ENCODE data around the gene TEX22. TPM values are rescaled to one million over a fixed set of nuclear protein-coding genes. Genes with fewer than 3 reads are reported as not detected.

The TEX22 gene
- total RNA-seq, 1 experiment from 2014 or later: 0.87 TPM

DNA sequence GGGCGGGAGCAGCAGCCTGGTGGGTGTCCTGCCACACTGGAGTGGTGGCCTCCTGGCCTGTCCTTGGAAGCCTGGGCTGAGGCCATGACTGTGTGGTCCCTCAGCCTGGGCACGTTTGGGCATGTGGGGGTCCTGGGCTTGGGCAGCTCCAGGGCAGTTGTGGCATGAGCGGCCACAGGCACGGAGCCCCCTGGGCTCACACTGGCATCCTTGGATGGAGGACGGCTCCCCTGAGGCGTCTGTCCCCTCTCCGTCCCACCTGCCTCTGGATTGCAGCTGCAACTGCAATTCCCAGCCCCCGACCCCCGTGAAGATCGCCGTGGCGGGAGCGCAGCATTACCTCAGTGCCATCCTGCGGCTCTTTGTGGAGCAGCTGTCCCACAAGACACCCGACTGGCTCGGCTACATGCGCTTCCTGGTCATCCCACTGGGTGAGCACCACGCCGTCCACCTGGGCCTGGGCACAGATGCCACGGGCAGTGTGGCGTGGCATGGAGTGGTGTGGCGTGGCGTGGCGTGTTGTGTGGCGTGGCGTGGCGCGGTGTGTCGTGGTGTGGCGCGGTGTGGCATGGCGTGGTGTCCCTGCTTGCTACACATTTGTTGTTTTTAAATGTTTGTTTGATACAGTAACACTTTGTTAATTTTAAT is 15.1 kb upstream of the TEX22 start (continued):
- TF ChIP-seq, protein P1, sequence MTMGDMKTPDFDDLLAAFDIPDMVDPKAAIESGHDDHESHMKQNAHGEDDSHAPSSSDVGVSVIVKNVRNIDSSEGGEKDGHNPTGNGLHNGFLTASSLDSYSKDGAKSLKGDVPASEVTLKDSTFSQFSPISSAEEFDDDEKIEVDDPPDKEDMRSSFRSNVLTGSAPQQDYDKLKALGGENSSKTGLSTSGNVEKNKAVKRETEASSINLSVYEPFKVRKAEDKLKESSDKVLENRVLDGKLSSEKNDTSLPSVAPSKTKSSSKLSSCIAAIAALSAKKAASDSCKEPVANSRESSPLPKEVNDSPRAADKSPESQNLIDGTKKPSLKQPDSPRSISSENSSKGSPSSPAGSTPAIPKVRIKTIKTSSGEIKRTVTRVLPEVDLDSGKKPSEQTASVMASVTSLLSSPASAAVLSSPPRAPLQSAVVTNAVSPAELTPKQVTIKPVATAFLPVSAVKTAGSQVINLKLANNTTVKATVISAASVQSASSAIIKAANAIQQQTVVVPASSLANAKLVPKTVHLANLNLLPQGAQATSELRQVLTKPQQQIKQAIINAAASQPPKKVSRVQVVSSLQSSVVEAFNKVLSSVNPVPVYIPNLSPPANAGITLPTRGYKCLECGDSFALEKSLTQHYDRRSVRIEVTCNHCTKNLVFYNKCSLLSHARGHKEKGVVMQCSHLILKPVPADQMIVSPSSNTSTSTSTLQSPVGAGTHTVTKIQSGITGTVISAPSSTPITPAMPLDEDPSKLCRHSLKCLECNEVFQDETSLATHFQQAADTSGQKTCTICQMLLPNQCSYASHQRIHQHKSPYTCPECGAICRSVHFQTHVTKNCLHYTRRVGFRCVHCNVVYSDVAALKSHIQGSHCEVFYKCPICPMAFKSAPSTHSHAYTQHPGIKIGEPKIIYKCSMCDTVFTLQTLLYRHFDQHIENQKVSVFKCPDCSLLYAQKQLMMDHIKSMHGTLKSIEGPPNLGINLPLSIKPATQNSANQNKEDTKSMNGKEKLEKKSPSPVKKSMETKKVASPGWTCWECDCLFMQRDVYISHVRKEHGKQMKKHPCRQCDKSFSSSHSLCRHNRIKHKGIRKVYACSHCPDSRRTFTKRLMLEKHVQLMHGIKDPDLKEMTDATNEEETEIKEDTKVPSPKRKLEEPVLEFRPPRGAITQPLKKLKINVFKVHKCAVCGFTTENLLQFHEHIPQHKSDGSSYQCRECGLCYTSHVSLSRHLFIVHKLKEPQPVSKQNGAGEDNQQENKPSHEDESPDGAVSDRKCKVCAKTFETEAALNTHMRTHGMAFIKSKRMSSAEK (CRISPR knock-in tag; IDR thresholded peaks at IDR 0.05; ENCODE audit: borderline replicate concordance): no peak
- no peak for TF ChIP-seq MYBL2 (CRISPR knock-in tag; IDR thresholded peaks at IDR 0.05)
- no peak for TF ChIP-seq SP1 (CRISPR knock-in tag; conservative IDR thresholded peaks at IDR 0.05)
- no peak for TF ChIP-seq NR2C2 (CRISPR knock-in tag; IDR thresholded peaks at IDR 0.05)
- TF ChIP-seq, protein P2, sequence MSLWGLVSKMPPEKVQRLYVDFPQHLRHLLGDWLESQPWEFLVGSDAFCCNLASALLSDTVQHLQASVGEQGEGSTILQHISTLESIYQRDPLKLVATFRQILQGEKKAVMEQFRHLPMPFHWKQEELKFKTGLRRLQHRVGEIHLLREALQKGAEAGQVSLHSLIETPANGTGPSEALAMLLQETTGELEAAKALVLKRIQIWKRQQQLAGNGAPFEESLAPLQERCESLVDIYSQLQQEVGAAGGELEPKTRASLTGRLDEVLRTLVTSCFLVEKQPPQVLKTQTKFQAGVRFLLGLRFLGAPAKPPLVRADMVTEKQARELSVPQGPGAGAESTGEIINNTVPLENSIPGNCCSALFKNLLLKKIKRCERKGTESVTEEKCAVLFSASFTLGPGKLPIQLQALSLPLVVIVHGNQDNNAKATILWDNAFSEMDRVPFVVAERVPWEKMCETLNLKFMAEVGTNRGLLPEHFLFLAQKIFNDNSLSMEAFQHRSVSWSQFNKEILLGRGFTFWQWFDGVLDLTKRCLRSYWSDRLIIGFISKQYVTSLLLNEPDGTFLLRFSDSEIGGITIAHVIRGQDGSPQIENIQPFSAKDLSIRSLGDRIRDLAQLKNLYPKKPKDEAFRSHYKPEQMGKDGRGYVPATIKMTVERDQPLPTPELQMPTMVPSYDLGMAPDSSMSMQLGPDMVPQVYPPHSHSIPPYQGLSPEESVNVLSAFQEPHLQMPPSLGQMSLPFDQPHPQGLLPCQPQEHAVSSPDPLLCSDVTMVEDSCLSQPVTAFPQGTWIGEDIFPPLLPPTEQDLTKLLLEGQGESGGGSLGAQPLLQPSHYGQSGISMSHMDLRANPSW (CRISPR knock-in tag; conservative IDR thresholded peaks at IDR 0.05; ENCODE audit: low read depth): no peak
- TF ChIP-seq FOXP1 (CRISPR knock-in tag; IDR thresholded peaks at IDR 0.05; ENCODE audit: borderline replicate concordance): no peak

DNA sequence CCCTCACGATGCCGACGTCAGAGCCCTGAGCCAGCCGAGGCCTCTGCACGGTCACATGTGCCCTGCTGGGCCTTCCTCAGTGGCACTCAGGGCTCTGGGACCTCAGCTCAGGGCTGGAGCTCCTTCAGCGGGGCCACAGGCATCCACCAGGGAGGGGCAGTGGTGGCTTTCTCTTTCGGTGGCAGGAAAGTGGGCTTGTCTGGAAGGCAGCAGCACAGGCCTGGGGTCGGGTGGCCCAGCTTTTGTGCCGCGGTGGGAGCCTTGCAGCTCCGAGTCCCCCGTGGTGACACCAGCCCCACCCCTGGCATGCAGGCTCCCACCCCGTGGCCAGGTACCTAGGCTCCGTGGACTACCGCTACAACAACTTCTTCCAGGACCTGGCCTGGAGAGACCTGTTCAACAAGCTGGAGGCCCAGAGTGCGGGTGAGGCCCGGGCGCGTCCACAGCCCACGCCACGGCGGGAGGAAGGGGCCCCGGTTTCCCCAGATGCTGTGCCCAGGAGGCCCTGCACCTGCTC is 14.2 kb upstream of the TEX22 start:
- Mint-ChIP-seq H3K4me3 (no peak overlapping the region), H3K4me1 (no peaks in the 10 kb centered on the region), H3K9me3 (no peaks in the 10 kb centered on the region), H3K27ac (no peak overlapping the region), H3K27me3 (ENCODE audit: low read depth) (no peaks in the 10 kb centered on the region), H3K36me3 (peaks cover 19% of the 10 kb centered on the region)
- DNase-seq (ENCODE audit: low spot score): no peak
- no peak for ATAC-seq
- ChIA-PET CTCF (no interaction called here), POLR2A (no interaction called here)
- no peak for TF ChIP-seq NFATC4 (CRISPR knock-in tag; IDR thresholded peaks at IDR 0.05)
- no peak for TF ChIP-seq TCF7 (CRISPR knock-in tag; IDR thresholded peaks at IDR 0.05; ENCODE audit: low read depth)
- no peak for TF ChIP-seq ZNF416 (CRISPR knock-in tag; IDR thresholded peaks at IDR 0.05)
- TF ChIP-seq, protein P3, sequence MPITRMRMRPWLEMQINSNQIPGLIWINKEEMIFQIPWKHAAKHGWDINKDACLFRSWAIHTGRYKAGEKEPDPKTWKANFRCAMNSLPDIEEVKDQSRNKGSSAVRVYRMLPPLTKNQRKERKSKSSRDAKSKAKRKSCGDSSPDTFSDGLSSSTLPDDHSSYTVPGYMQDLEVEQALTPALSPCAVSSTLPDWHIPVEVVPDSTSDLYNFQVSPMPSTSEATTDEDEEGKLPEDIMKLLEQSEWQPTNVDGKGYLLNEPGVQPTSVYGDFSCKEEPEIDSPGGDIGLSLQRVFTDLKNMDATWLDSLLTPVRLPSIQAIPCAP (CRISPR knock-in tag; IDR thresholded peaks at IDR 0.05): no peak
- no peak for TF ChIP-seq ZNF423 (CRISPR knock-in tag; IDR thresholded peaks at IDR 0.05)
- TF ChIP-seq, protein P4, sequence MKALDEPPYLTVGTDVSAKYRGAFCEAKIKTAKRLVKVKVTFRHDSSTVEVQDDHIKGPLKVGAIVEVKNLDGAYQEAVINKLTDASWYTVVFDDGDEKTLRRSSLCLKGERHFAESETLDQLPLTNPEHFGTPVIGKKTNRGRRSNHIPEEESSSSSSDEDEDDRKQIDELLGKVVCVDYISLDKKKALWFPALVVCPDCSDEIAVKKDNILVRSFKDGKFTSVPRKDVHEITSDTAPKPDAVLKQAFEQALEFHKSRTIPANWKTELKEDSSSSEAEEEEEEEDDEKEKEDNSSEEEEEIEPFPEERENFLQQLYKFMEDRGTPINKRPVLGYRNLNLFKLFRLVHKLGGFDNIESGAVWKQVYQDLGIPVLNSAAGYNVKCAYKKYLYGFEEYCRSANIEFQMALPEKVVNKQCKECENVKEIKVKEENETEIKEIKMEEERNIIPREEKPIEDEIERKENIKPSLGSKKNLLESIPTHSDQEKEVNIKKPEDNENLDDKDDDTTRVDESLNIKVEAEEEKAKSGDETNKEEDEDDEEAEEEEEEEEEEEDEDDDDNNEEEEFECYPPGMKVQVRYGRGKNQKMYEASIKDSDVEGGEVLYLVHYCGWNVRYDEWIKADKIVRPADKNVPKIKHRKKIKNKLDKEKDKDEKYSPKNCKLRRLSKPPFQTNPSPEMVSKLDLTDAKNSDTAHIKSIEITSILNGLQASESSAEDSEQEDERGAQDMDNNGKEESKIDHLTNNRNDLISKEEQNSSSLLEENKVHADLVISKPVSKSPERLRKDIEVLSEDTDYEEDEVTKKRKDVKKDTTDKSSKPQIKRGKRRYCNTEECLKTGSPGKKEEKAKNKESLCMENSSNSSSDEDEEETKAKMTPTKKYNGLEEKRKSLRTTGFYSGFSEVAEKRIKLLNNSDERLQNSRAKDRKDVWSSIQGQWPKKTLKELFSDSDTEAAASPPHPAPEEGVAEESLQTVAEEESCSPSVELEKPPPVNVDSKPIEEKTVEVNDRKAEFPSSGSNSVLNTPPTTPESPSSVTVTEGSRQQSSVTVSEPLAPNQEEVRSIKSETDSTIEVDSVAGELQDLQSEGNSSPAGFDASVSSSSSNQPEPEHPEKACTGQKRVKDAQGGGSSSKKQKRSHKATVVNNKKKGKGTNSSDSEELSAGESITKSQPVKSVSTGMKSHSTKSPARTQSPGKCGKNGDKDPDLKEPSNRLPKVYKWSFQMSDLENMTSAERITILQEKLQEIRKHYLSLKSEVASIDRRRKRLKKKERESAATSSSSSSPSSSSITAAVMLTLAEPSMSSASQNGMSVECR (CRISPR knock-in tag; IDR thresholded peaks at IDR 0.05; ENCODE audit: borderline replicate concordance): no peak

Data from WTC11 (cell line).